ENCODE results near the gene RSRP1. TPM values are rescaled to one million over a fixed set of nuclear protein-coding genes. Genes with fewer than 3 reads are reported as not detected.
A peak's percentile ranks its signal among the peaks of the same experiment; 100 is the strongest.

Gene RSRP1
- total RNA-seq, 1 experiment from 2014 or later = 29.8 TPM

GRCh38 chr1:25219661-25220251 is 27.5 kb downstream of the RSRP1 start:
- DNase-seq (ENCODE audit: low spot score) = no peak

GRCh38 chr1:25217598-25218232 is 29.5 kb downstream of the RSRP1 start:
- DNase-seq (ENCODE audit: low spot score) = no peak

GRCh38 chr1:25217015-25217414 is 30.2 kb downstream of the RSRP1 start:
- no peak for DNase-seq (ENCODE audit: low spot score)

GRCh38 chr1:25216123-25216522 is 31.1 kb downstream of the RSRP1 start:
- no peak for DNase-seq (ENCODE audit: low spot score)

GRCh38 chr1:25212725-25213124 is 34.5 kb downstream of the RSRP1 start:
- no peak for DNase-seq (ENCODE audit: low spot score)

- peak; percentile 2 for DNase-seq (ENCODE audit: low spot score)
These were observed 36.5 kb downstream of the RSRP1 start for GRCh38 chr1:25210728-25211127.

GRCh38 chr1:25209516-25209915 is 37.7 kb downstream of the RSRP1 start:
- no peak for DNase-seq (ENCODE audit: low spot score)

- no peak for DNase-seq (ENCODE audit: low spot score)
These were observed 38.6 kb downstream of the RSRP1 start for GRCh38 chr1:25208561-25209222.

GRCh38 chr1:25208092-25208491 is 39.2 kb downstream of the RSRP1 start:
- DNase-seq (ENCODE audit: low spot score) = no peak

- DNase-seq (ENCODE audit: low spot score) = no peak
These were observed 41.1 kb downstream of the RSRP1 start for GRCh38 chr1:25206201-25206600.

- DNase-seq (ENCODE audit: low spot score) = no peak
These were observed 41.5 kb downstream of the RSRP1 start for GRCh38 chr1:25205786-25206185.

- DNase-seq (ENCODE audit: low spot score) = peak; percentile 50
These were observed 42.3 kb downstream of the RSRP1 start for GRCh38 chr1:25204797-25205480.

- DNase-seq (ENCODE audit: low spot score) = no peak
These were observed 46.2 kb downstream of the RSRP1 start for GRCh38 chr1:25201006-25201405.

GRCh38 chr1:25199819-25200620 is 47.2 kb downstream of the RSRP1 start:
- no peak for DNase-seq (ENCODE audit: low spot score)

- no peak for DNase-seq (ENCODE audit: low spot score)
These were observed 48.5 kb downstream of the RSRP1 start for GRCh38 chr1:25198663-25199252.

GRCh38 chr1:25197982-25198662 is 49.1 kb downstream of the RSRP1 start:
- DNase-seq (ENCODE audit: low spot score) = no peak

- peak; percentile 24 for DNase-seq (ENCODE audit: low spot score)
These were observed 49.8 kb downstream of the RSRP1 start for GRCh38 chr1:25197235-25197975.

GRCh38 chr1:25196830-25197229 is 50.4 kb downstream of the RSRP1 start:
- no peak for DNase-seq (ENCODE audit: low spot score)

- DNase-seq (ENCODE audit: low spot score) = no peak
These were observed 51.4 kb downstream of the RSRP1 start for GRCh38 chr1:25195835-25196234.

GRCh38 chr1:25194572-25195020 is 52.7 kb downstream of the RSRP1 start:
- DNase-seq (ENCODE audit: low spot score) = no peak
